Measurements from ENCODE around the gene IL24.

The IL24 gene

DNA sequence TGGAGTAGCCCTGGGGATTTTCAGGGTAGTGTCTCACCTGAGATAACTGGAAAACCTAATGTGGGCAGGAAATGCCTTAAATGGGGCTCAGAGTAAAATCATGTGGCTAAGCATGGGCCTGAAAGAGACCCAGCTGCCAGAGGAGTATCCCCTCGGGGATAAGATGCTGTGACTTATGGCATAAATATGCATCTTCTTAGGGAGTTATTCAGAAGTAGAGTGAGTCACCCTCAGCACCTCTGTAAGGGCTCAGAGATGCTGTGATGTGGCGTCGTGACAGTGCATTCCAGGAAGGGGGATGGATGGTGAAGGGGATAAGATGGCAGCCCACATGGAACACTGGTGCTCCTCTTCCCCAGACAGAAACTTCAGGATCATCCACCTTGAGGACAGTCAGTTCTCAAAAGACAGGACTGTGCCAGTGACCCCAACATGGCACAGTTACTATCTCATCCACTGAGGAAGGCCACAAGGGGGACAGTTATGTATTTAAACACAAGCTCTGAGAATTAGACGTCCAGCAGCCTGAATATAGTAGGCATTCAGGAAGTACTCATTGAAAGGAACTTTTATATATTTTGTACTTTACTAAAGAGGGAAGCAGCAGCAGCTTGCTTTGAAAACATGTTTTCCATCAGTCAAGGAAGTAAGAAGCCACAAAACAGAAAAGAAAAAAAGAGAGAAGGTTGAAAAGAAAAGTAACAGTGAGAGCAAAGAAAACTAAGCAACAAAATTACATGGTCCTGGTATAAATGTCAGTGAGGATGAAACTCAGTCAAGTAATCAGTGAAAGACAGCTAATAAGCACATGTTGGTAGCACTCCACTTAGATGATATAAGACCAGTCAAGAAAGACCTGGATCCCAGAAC, 8.3 kb downstream of the IL24 start:
- Histone ChIP-seq H3K9ac (no peak overlapping the region), H3K4me2 (peak overlapping the region; percentile 49 to 77 (median 61)), H3K27ac (peak overlapping the region in 6 of 11 experiments; percentile 2 to 52 (median 33); a peak in 11 of 22 replicates), H3K36me3 (peaks cover 20 to 76% (median 55%) of the 10 kb centered on the region in 11 experiments; a peak in 21 of 22 replicates), H3K27me3 (peaks cover 23 to 34% (median 30%) of the 10 kb centered on the region in 11 experiments), H3K4me1 (peaks cover 29 to 42% (median 33%) of the 10 kb centered on the region in 10 experiments), H3K4me3 (no peak overlapping the region), H3K9me3 (replicated peaks in 1 of 11) (no peaks in the 10 kb centered on the region), H4K20me1 (peaks cover 0 to 28% (median 20%) of the 10 kb centered on the region in 11 experiments; a peak in 18 of 22 replicates)
- no peak for TF ChIP-seq Cebpa-rat (IDR thresholded peaks at IDR 0.05)

DNA sequence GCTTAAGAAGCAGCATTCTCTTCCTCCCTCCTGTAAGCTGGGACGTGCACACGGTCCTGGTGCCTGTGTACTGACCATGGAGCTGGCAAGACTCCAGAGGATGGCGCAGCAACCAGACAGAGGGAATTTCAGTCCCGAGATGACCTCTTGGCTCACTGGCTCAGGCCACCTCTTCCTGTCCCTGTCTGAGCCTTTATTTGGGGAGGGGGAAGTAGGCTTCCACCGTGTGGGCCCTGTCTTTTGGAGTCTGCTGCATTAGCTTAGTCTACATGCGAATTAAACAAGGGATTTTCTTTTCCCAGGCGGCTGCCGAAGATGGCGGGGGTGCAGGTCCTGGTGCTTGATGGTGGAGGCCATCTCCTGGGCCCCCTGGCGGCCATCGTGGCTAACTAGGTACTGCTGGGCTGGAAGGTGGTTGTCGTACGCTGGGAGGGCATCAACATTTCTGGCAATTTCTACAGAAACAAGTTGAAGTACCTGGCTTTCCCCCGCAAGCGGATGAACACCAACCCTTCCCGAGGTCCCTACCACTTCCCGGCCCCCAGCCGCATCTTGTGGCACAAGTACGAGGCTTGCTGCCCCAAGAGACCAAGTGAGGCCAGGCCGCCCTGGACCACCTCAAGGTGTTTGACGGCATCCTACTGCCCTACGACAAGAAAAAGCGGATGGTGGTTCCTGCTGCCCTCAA, 10.2 kb downstream of the IL24 start:
- Histone ChIP-seq H3K4me2 (peak overlapping the region in 3 of 11 experiments; percentile 20 to 29 (median 20); a peak in 6 of 22 replicates), H3K4me3 (no peak overlapping the region), H3K9me3 (replicated peaks in 1 of 11) (no peaks in the 10 kb centered on the region), H3K27ac (no peak overlapping the region), H4K20me1 (peaks cover 0 to 42% (median 28%) of the 10 kb centered on the region in 11 experiments; a peak in 18 of 22 replicates), H3K36me3 (peaks cover 25 to 83% (median 65%) of the 10 kb centered on the region in 11 experiments; a peak in 21 of 22 replicates), H3K27me3 (peaks cover 28 to 39% (median 35%) of the 10 kb centered on the region in 11 experiments), H3K4me1 (peaks cover 36 to 53% (median 42%) of the 10 kb centered on the region in 10 experiments), H3K9ac (no peak overlapping the region)
- no peak for TF ChIP-seq Cebpa-rat (IDR thresholded peaks at IDR 0.05)

GRCh38 chr1:206908038-206908437, 10.8 kb downstream of the IL24 start:
- no peak for TF ChIP-seq Cebpa-rat (IDR thresholded peaks at IDR 0.05)
- peaks cover 40 to 59% (median 47%) of the 10 kb centered on the region in 10 experiments for H3K4me1 ChIP-seq
- peaks cover 0 to 42% (median 28%) of the 10 kb centered on the region in 11 experiments; a peak in 18 of 22 replicates for H4K20me1 ChIP-seq
- peaks cover 22 to 81% (median 61%) of the 10 kb centered on the region in 11 experiments; a peak in 21 of 22 replicates for H3K36me3 ChIP-seq
- H3K27me3 ChIP-seq, result peaks cover 28 to 39% (median 35%) of the 10 kb centered on the region in 11 experiments
- H3K27ac ChIP-seq, result no peak overlapping the region
- no peak overlapping the region for H3K4me3 ChIP-seq
- no peak overlapping the region for H3K4me2 ChIP-seq
- H3K9ac ChIP-seq, result no peak overlapping the region
- no peaks in the 10 kb centered on the region for H3K9me3 ChIP-seq (replicated peaks in 1 of 11)

GRCh38 chr1:206909161-206909882, 12.1 kb downstream of the IL24 start:
- H3K9me3 ChIP-seq (replicated peaks in 1 of 11), result no peaks in the 10 kb centered on the region
- H3K4me3 ChIP-seq, result peak overlapping the region; percentile 44 to 66 (median 50)
- peak overlapping the region in 1 of 11 experiments; percentile 15; a peak in 1 of 22 replicates for H3K27ac ChIP-seq
- H4K20me1 ChIP-seq, result peaks cover 0 to 42% (median 28%) of the 10 kb centered on the region in 11 experiments; a peak in 18 of 22 replicates
- peaks cover 52 to 71% (median 60%) of the 10 kb centered on the region in 10 experiments for H3K4me1 ChIP-seq
- peak overlapping the region; percentile 69 to 95 (median 83) for H3K4me2 ChIP-seq
- TF ChIP-seq Cebpa-rat (IDR thresholded peaks at IDR 0.05), result no peak
- peaks cover 28 to 39% (median 35%) of the 10 kb centered on the region in 11 experiments for H3K27me3 ChIP-seq
- H3K9ac ChIP-seq, result peak overlapping the region in 10 of 11 experiments; percentile 7 to 71 (median 44); a peak in 14 of 22 replicates
- H3K36me3 ChIP-seq, result peaks cover 12 to 78% (median 51%) of the 10 kb centered on the region in 11 experiments; a peak in 20 of 22 replicates

DNA sequence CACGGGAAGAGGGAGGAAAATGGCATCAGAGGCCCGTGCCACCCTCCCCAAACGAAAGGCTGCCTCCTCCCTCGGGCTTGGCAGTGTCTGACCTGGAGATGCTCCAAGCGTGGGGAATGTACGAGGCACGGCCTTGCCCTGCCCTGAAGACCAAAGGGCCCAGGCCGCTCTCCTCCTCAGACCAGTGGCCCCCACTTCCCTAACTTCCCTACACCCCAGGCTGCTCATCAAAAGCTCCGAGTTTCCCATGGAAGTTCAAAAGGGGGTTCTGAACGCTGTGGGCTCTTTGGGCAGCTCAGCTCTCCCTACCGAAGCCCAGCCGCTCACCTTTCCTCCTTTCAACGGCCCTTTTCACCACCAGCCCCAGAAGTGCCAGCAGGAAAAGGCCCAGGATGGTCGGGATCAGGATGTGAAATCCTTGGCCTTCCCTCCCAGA, 12.7 kb downstream of the IL24 start:
- H3K27me3 ChIP-seq, result peaks cover 28 to 39% (median 35%) of the 10 kb centered on the region in 11 experiments
- H3K36me3 ChIP-seq, result peaks cover 6 to 78% (median 45%) of the 10 kb centered on the region in 11 experiments; a peak in 20 of 22 replicates
- peak overlapping the region; percentile 69 to 95 (median 83) for H3K4me2 ChIP-seq
- no peaks in the 10 kb centered on the region for H3K9me3 ChIP-seq (replicated peaks in 1 of 11)
- no peak for TF ChIP-seq Cebpa-rat (IDR thresholded peaks at IDR 0.05)
- peaks cover 57 to 77% (median 64%) of the 10 kb centered on the region in 10 experiments for H3K4me1 ChIP-seq
- H3K27ac ChIP-seq, result peak overlapping the region in 1 of 11 experiments; percentile 15; a peak in 1 of 22 replicates
- H4K20me1 ChIP-seq, result peaks cover 0 to 46% (median 28%) of the 10 kb centered on the region in 11 experiments; a peak in 18 of 22 replicates
- peak overlapping the region in 9 of 11 experiments; percentile 7 to 71 (median 44); a peak in 10 of 22 replicates for H3K9ac ChIP-seq
- peak overlapping the region; percentile 44 to 66 (median 50) for H3K4me3 ChIP-seq

DNA sequence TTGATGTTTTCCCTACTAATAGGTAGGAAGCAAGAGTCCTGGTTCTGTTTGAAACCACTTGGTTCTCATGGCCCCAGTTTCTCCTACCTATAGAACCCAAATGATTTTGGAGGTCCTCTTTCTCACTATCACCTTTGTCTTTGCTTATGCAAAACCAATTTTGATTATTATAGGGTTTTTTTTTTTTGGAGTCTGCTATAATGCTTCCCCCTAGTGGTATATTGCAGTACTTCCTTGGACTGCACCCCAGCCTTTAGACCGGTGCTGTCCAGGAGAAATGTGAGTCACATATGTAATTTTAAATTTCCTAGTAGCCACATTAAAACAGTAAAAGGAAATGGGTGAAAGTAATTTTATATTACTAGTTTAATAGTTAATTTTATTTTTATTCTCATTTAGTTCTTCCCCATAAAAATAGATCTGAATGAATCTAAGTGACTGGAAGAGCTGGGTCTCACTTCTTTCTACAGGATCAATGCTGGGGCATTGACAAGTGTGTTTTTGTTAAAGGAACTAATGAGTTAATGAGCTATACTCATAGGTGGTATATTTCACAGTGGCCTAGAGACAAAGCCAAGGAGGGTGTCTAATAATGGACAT, 13.9 kb downstream of the IL24 start:
- peak overlapping the region in 2 of 11 experiments; percentile 10 to 37; a peak in 2 of 22 replicates for H3K4me2 ChIP-seq
- H3K4me1 ChIP-seq, result peaks cover 59 to 77% (median 65%) of the 10 kb centered on the region in 10 experiments

GRCh38 chr1:206912445-206913095, 15.3 kb downstream of the IL24 start:
- Histone ChIP-seq H3K36me3 (peaks cover 5 to 85% (median 42%) of the 10 kb centered on the region in 11 experiments; a peak in 17 of 22 replicates), H4K20me1 (peaks cover 0 to 46% (median 27%) of the 10 kb centered on the region in 11 experiments; a peak in 18 of 22 replicates), H3K4me1 (peaks cover 67 to 80% (median 72%) of the 10 kb centered on the region in 10 experiments), H3K9ac (no peak overlapping the region), H3K4me2 (peak overlapping the region; percentile 1 to 97 (median 39); a peak in 14 of 22 replicates), H3K27me3 (peaks cover 28 to 35% (median 34%) of the 10 kb centered on the region in 11 experiments), H3K27ac (peak overlapping the region in 4 of 11 experiments; percentile 5 to 50 (median 38); a peak in 5 of 22 replicates), H3K4me3 (no peak overlapping the region), H3K9me3 (replicated peaks in 1 of 11) (no peaks in the 10 kb centered on the region)
- TF ChIP-seq Cebpa-rat (IDR thresholded peaks at IDR 0.05), result no peak

More for the DNA sequence above, 13.9 kb downstream of the IL24 start:
- Histone ChIP-seq H3K9ac (no peak overlapping the region), H3K36me3 (peaks cover 5 to 80% (median 42%) of the 10 kb centered on the region in 11 experiments; a peak in 17 of 22 replicates), H3K9me3 (replicated peaks in 1 of 11) (no peaks in the 10 kb centered on the region), H4K20me1 (peaks cover 0 to 46% (median 28%) of the 10 kb centered on the region in 11 experiments; a peak in 18 of 22 replicates), H3K4me3 (no peak overlapping the region), H3K27me3 (peaks cover 28 to 39% (median 35%) of the 10 kb centered on the region in 11 experiments), H3K27ac (no peak overlapping the region)
- TF ChIP-seq Cebpa-rat (IDR thresholded peaks at IDR 0.05), result no peak

All from BLaER1 treated with 17β-estradiol and CSF1 and Interleukin-3, amounts not matched to agents 10 nM and 100 nM (cell line).